Measurements from ENCODE around the gene KAT5. TPM values are rescaled to one million over a fixed set of nuclear protein-coding genes. Genes with fewer than 3 reads are reported as not detected.

Gene KAT5
- polyA plus RNA-seq, 1 donor from 2014 or later: 102 TPM

GRCh38 chr11:65744026-65744698 lies 32.1 kb downstream of the KAT5 start:
- H2AFZ ChIP-seq (ENCODE audit: low read depth, low read length): no peak overlapping the region
- no peak overlapping the region for H3K4me2 ChIP-seq (ENCODE audit: low read length)
- no peaks in the 10 kb centered on the region for H3F3A ChIP-seq (ENCODE audit: insufficient read depth, low read length, poor library complexity, severe bottlenecking)
- H3K27me3 ChIP-seq (ENCODE audit: insufficient read depth, low read depth, low read length): no peaks in the 10 kb centered on the region
- no peaks in the 10 kb centered on the region for H3K79me2 ChIP-seq (replicated peaks; ENCODE audit: insufficient read depth, low read length)
- H3K9me3 ChIP-seq (ENCODE audit: low read length): no peaks in the 10 kb centered on the region
- no peaks in the 10 kb centered on the region for H3K9me2 ChIP-seq (ENCODE audit: insufficient read depth, low read length)
- no peaks in the 10 kb centered on the region for H4K20me1 ChIP-seq (ENCODE audit: insufficient read depth)
- TF ChIP-seq CTCF (IDR thresholded peaks at IDR 0.05; ENCODE audit: poor library complexity, severe bottlenecking) (no peak), REST (IDR thresholded peaks at IDR 0.05; ENCODE audit: borderline replicate concordance) (no peak), RAD21 (conservative IDR thresholded peaks at IDR 0.05) (no peak), EP300 (conservative IDR thresholded peaks at IDR 0.05; ENCODE audit: poor library complexity, severe bottlenecking) (no peak), TAF1 (IDR thresholded peaks at IDR 0.05; ENCODE audit: low read depth) (no peak), SMC3 (conservative IDR thresholded peaks at IDR 0.05; ENCODE audit: poor library complexity) (no peak), POLR2AphosphoS5 (IDR thresholded peaks at IDR 0.05) (no peak), MXI1 (conservative IDR thresholded peaks at IDR 0.05; ENCODE audit: poor library complexity, severe bottlenecking) (no peak), EZH2 (IDR thresholded peaks at IDR 0.05; ENCODE audit: borderline replicate concordance, insufficient read depth, low read length, poor library complexity, severe bottlenecking) (no peak)
- no peak overlapping the region for H3K27ac ChIP-seq (ENCODE audit: low read length)
- H3K36me3 ChIP-seq (ENCODE audit: insufficient read depth, low read length): no peaks in the 10 kb centered on the region
- no peak overlapping the region for H3K4me3 ChIP-seq (ENCODE audit: low read length)
- H3K9ac ChIP-seq (ENCODE audit: low read length): no peak overlapping the region

- Histone ChIP-seq H3F3A (ENCODE audit: insufficient read depth, low read length, poor library complexity, severe bottlenecking) (no peaks in the 10 kb centered on the region), H3K4me2 (ENCODE audit: low read length) (no peak overlapping the region), H3K27me3 (ENCODE audit: insufficient read depth, low read depth, low read length) (peaks cover 5% of the 10 kb centered on the region), H3K9me3 (ENCODE audit: low read length) (no peaks in the 10 kb centered on the region), H3K79me2 (replicated peaks; ENCODE audit: insufficient read depth, low read length) (no peaks in the 10 kb centered on the region), H3K27ac (ENCODE audit: low read length) (no peak overlapping the region), H2AFZ (ENCODE audit: low read depth, low read length) (no peak overlapping the region), H3K36me3 (ENCODE audit: insufficient read depth, low read length) (no peaks in the 10 kb centered on the region), H3K4me3 (ENCODE audit: low read length) (no peak overlapping the region), H3K9ac (ENCODE audit: low read length) (no peak overlapping the region), H4K20me1 (ENCODE audit: insufficient read depth) (no peaks in the 10 kb centered on the region), H3K9me2 (ENCODE audit: insufficient read depth, low read length) (no peaks in the 10 kb centered on the region)
- TF ChIP-seq SMC3 (conservative IDR thresholded peaks at IDR 0.05; ENCODE audit: poor library complexity) (no peak), EP300 (conservative IDR thresholded peaks at IDR 0.05; ENCODE audit: poor library complexity, severe bottlenecking) (no peak), EZH2 (IDR thresholded peaks at IDR 0.05; ENCODE audit: borderline replicate concordance, insufficient read depth, low read length, poor library complexity, severe bottlenecking) (no peak), REST (IDR thresholded peaks at IDR 0.05; ENCODE audit: borderline replicate concordance) (no peak), TAF1 (IDR thresholded peaks at IDR 0.05; ENCODE audit: low read depth) (no peak), RAD21 (conservative IDR thresholded peaks at IDR 0.05) (no peak)
Measured at GRCh38 chr11:65744699-65745042, 32.6 kb downstream of the KAT5 start.
